ENCODE data around the gene SULT1B1. TPM values are rescaled to one million over a fixed set of nuclear protein-coding genes. Genes with fewer than 3 reads are reported as not detected.

The SULT1B1 gene
- total and polyA plus RNA-seq, 2 donors (not counting 3 experiments of a cell fraction or from before 2014, with no cell fraction given) = 45.0 to 59.5 TPM

GRCh38 chr4:69714086-69714485, 46.3 kb downstream of the SULT1B1 start:
- TF ChIP-seq GATA2 (IDR thresholded peaks at IDR 0.05; ENCODE audit: insufficient read depth, insufficient read length, low read depth, low read length) (no peak), FOS (IDR thresholded peaks at IDR 0.05; ENCODE audit: borderline replicate concordance, insufficient read depth, low read length) (no peak), MYC (IDR thresholded peaks at IDR 0.05; ENCODE audit: low read depth, low read length) (no peak), POLR2AphosphoS5 (IDR thresholded peaks at IDR 0.05; ENCODE audit: insufficient read depth, low read depth, low read length) (no peak), POLR2A (IDR thresholded peaks at IDR 0.05; ENCODE audit: low read depth, low read length) (no peak), EZH2 (IDR thresholded peaks at IDR 0.05; ENCODE audit: borderline replicate concordance, low read depth, low read length, severe bottlenecking) (no peak), MAX (IDR thresholded peaks at IDR 0.05; ENCODE audit: insufficient read depth, insufficient read length) (no peak), CTCF (IDR thresholded peaks at IDR 0.05; ENCODE audit: extremely low read depth in 1 of 2, insufficient read depth in 1 of 2, low read depth in 1 of 2, low read length in 2 of 2) (no peak), JUN (IDR thresholded peaks at IDR 0.05; ENCODE audit: borderline replicate concordance, insufficient read depth, insufficient read length, low read depth) (no peak)
- no peaks in the 10 kb centered on the region for H3K27me3 ChIP-seq (ENCODE audit: control insufficient read depth in 2 of 2, insufficient read depth in 2 of 2, low read length in 2 of 2)
- H3K36me3 ChIP-seq (ENCODE audit: control insufficient read depth in 2 of 2, extremely low read depth in 1 of 2, insufficient read depth in 2 of 2, low read length in 2 of 2) = no peaks in the 10 kb centered on the region
- H3K27ac ChIP-seq (ENCODE audit: insufficient read depth, low read depth, low read length) = no peak overlapping the region
- CTCF ChIA-PET = no interaction called here
- BruUV-seq (replicated peaks) = no TSS peak
- dilution Hi-C loops (cut with MboI; ENCODE audit: extremely low pct_ligation_motif_present, low sequenced_read_pairs) (no loop called here), intact Hi-C loops (cut with micrococcal nuclease) (no loop called here)
- H3K79me2 ChIP-seq (ENCODE audit: control insufficient read depth, insufficient read depth, low read length) = no peaks in the 10 kb centered on the region
- no peak overlapping the region for H2AFZ ChIP-seq (ENCODE audit: low read depth, low read length)
- no peaks in the 10 kb centered on the region for H4K20me1 ChIP-seq (replicated peaks; ENCODE audit: control insufficient read depth, extremely low read depth, insufficient read depth, low read length)
- H3K9me1 ChIP-seq (replicated peaks; ENCODE audit: control insufficient read depth, extremely low read depth, insufficient read depth, low read length) = no peaks in the 10 kb centered on the region
- H3K9ac ChIP-seq (replicated peaks; ENCODE audit: extremely low read depth, insufficient read depth, low read length) = no peak overlapping the region
- no peak overlapping the region for H3K4me2 ChIP-seq (ENCODE audit: insufficient read depth, low read length)
- FAIRE-seq (no peak), DNase-seq (ENCODE audit: low read depth, low spot score) (no peak)
- H3K9me3 ChIP-seq (replicated peaks; ENCODE audit: control insufficient read depth, insufficient read depth, low read length) = no peaks in the 10 kb centered on the region
- POLR2A ChIA-PET = no interaction called here
- no peak overlapping the region for H3K4me3 ChIP-seq (replicated peaks in 1 of 3; ENCODE audit: insufficient read depth in 1 of 3, low read depth in 1 of 3, low read length in 3 of 3)
- H3K4me1 ChIP-seq (ENCODE audit: control insufficient read depth, extremely low read depth, insufficient read depth, low read length) = peaks cover 27% of the 10 kb centered on the region

All from endothelial cell of umbilical vein (primary cell).